PC-9 (cell line): ENCODE results near the gene FAM111A.

ENCODE experiments used
- EZH2 ChIP-seq: fragments of 200-600 bp; sonication (generic); IDR thresholded peaks from 2 replicates; pipeline ENCODE4 v1.8.0; 2017; ENCODE audit warnings: antibody characterized with exemption, low read depth
- TF ChIP-seq, protein P1 (sequence below): fragments of 200-600 bp; sonication (generic); conservative IDR thresholded peaks from 2 replicates; pipeline ENCODE4 v1.6.1; 2017; ENCODE audit warnings: mixed run types, antibody characterized with exemption, mild to moderate bottlenecking, moderate library complexity

DNA sequence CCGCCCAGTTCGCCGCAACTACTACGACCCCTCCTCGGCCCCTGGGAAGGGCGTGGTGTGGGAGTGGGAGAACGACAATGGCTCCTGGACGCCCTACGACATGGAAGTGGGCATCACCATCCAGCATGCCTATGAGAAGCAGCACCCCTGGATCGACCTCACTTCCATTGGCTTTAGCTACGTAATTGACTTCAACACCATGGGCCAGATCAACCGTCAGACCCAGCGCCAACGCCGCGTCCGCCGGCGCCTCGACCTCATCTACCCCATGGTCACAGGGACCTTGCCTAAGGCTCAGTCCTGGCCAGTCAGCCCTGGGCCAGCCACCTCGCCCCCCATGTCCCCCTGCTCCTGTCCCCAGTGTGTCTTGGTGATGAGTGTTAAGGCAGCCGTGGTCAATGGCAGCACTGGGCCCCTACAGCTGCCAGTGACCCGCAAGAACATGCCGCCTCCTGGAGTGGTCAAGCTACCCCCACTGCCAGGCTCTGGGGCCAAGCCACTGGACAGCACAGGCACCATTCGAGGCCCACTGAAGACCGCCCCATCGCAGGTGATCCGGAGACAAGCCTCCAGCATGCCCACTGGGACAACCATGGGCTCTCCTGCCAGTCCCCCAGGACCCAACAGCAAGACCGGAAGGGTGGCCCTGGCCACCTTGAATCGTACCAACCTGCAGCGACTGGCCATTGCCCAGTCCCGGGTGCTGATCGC lies 39.2 kb downstream of the FAM111A start:
- TF ChIP-seq, protein P1, sequence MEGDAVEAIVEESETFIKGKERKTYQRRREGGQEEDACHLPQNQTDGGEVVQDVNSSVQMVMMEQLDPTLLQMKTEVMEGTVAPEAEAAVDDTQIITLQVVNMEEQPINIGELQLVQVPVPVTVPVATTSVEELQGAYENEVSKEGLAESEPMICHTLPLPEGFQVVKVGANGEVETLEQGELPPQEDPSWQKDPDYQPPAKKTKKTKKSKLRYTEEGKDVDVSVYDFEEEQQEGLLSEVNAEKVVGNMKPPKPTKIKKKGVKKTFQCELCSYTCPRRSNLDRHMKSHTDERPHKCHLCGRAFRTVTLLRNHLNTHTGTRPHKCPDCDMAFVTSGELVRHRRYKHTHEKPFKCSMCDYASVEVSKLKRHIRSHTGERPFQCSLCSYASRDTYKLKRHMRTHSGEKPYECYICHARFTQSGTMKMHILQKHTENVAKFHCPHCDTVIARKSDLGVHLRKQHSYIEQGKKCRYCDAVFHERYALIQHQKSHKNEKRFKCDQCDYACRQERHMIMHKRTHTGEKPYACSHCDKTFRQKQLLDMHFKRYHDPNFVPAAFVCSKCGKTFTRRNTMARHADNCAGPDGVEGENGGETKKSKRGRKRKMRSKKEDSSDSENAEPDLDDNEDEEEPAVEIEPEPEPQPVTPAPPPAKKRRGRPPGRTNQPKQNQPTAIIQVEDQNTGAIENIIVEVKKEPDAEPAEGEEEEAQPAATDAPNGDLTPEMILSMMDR = no peak
- no peak for TF ChIP-seq EZH2
